ENCODE measurements around the gene CASP5.

- no peak for TF ChIP-seq YY1 (IDR thresholded peaks at IDR 0.05; ENCODE audit: insufficient read depth, insufficient read length)
- no peak for TF ChIP-seq SUZ12 (IDR thresholded peaks at IDR 0.05; ENCODE audit: extremely low read depth, insufficient read depth, insufficient read length)
- no peak for TF ChIP-seq ZNF274 (IDR thresholded peaks at IDR 0.05; ENCODE audit: low read depth, low read length)
Measured at GRCh38 chr11:105034813-105035620, 12.0 kb upstream of the CASP5 start, which contains the start of gene CASP1.

Data from NT2/D1 (cell line).